ENCODE data around the gene AHRR. TPM values are rescaled to one million over a fixed set of nuclear protein-coding genes. Genes with fewer than 3 reads are reported as not detected.

The AHRR gene
- total RNA-seq, 4 donors from 2014 or later = 1.3 to 8.8 (median 1.5) TPM

DNA sequence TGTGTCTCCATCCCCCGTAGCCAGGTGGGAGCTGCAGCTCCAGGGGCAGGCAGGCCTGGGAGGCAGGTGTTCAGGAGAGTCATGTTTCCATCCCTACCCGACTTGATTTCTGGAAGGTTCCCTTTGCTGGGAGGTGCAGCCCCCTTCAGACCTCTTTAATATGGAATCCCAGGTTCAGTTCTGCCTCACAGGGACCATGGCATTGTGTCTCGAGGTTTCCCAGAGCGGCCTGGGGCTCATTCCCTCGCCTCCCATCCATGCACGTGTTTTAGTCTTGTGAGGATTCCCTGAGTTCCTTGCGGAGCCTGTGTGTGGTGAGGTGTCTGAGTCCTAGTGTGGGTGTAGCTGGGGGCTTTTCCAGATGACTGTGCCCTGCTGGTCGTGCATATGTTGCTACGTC lies 16.5 kb upstream of the AHRR start:
- Histone ChIP-seq H3K4me1 (peaks cover 0 to 14% (median 7%) of the 10 kb centered on the region in 4 donors), H3K27me3 (no peaks in the 10 kb centered on the region), H3K36me3 (peaks cover 0 to 5% (median 0%) of the 10 kb centered on the region in 4 donors), H3K9me3 (no peaks in the 10 kb centered on the region), H3K4me3 (no peak overlapping the region), H3K27ac (no peak overlapping the region)
- intact Hi-C loops (cut with DNase I; ENCODE audit: low total_unique reads) = no loop called here
- in situ Hi-C loops (cut with MboI; ENCODE audit: low pct_ligation_motif_present in 1 of 4, low pct_unique_long_range_greater_than_20kb in 1 of 4, low sequenced_read_pairs in 3 of 4) = no loop called here
- 93% methylated on average over 9 of the region's 9 CpGs; no CpG with 5 or more reads in 1 of the 2 donors for WGBS, 2 donors (ENCODE audit: low coverage in 1 of 2)
- TF ChIP-seq POLR2A (IDR thresholded peaks at IDR 0.05) (no peak), POLR2AphosphoS5 (IDR thresholded peaks at IDR 0.05) (no peak), EP300 (IDR thresholded peaks at IDR 0.05; ENCODE audit: low read depth) (no peak)
- TF ChIP-seq, protein P1, sequence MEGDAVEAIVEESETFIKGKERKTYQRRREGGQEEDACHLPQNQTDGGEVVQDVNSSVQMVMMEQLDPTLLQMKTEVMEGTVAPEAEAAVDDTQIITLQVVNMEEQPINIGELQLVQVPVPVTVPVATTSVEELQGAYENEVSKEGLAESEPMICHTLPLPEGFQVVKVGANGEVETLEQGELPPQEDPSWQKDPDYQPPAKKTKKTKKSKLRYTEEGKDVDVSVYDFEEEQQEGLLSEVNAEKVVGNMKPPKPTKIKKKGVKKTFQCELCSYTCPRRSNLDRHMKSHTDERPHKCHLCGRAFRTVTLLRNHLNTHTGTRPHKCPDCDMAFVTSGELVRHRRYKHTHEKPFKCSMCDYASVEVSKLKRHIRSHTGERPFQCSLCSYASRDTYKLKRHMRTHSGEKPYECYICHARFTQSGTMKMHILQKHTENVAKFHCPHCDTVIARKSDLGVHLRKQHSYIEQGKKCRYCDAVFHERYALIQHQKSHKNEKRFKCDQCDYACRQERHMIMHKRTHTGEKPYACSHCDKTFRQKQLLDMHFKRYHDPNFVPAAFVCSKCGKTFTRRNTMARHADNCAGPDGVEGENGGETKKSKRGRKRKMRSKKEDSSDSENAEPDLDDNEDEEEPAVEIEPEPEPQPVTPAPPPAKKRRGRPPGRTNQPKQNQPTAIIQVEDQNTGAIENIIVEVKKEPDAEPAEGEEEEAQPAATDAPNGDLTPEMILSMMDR (IDR thresholded peaks at IDR 0.05) = no peak
- DNase-seq = no peak

DNA sequence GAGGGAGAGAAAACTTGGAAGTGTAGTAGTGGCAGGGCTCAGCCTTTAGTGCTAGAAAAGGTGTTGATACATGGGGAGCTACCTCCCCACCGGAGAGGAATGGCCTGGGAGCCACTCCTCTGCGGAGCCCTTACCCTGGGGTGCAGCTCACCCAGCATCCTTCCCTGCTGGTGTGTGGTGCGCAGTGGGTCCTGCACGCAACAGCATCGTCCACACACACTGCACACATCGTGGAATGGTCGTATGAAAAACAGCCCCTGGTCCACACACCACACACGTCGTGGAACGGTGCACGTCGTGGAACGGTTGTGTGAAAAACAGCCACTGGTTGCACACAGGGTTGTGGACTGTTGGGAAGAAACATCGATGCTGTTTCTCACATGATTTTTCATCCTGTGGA lies 16.1 kb upstream of the AHRR start:
- TF ChIP-seq POLR2AphosphoS5 (IDR thresholded peaks at IDR 0.05) = no peak
- TF ChIP-seq POLR2A (IDR thresholded peaks at IDR 0.05) = no peak
- no peak for TF ChIP-seq EP300 (IDR thresholded peaks at IDR 0.05; ENCODE audit: low read depth)
- TF ChIP-seq, protein P1 (IDR thresholded peaks at IDR 0.05) = no peak
- DNase-seq = no peak
- no peak overlapping the region for H3K4me3 ChIP-seq
- no peak overlapping the region for H3K27ac ChIP-seq
- intact Hi-C loops (cut with DNase I; ENCODE audit: low total_unique reads) (no loop called here), in situ Hi-C loops (cut with MboI; ENCODE audit: low pct_ligation_motif_present in 1 of 4, low pct_unique_long_range_greater_than_20kb in 1 of 4, low sequenced_read_pairs in 3 of 4) (no loop called here)
- WGBS, 2 donors (ENCODE audit: low coverage in 1 of 2) = 91 to 96% methylated on average over 7 to 14 of the region's 14 CpGs
- H3K36me3 ChIP-seq = peaks cover 0 to 5% (median 0%) of the 10 kb centered on the region in 4 donors
- peaks cover 0 to 14% (median 7%) of the 10 kb centered on the region in 4 donors for H3K4me1 ChIP-seq
- H3K9me3 ChIP-seq = no peaks in the 10 kb centered on the region
- H3K27me3 ChIP-seq = no peaks in the 10 kb centered on the region

DNA sequence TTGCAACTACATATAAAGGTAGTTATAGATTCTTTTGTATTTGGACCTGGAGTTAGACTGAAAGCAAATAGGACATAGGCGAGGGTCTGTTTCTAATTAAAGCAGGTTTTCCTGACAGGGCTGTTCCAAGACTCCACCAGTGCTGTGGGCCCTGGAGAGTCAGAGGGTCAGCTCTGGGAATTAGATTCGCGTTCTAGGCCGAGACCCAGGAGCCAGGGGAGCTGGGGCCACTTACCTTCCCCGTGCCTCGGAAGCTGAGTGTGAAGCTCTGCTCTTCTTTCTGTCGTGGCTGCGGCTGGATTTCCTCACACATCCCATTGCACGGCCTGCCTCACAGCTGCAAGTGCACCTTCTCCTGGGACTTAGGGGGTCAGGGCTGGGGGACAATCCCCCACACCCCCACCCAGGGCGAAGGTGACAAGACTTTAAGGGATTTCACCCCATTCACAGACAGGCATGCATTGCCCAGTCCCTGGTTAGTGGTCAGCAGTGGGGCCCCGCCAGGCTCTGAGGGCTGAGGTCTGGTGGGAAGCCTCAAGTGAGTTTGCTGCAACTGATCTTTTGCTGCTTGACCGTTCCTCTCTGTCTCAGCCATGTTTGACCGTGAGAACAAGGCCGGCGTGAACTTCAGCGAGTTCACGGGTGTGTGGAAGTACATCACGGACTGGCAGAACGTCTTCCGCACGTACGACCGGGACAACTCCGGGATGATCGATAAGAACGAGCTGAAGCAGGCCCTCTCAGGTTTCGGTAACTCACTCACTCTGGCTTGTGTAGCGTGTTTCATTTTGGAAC lies 15.3 kb upstream of the AHRR start:
- intact Hi-C loops (cut with DNase I; ENCODE audit: low total_unique reads) (no loop called here), in situ Hi-C loops (cut with MboI; ENCODE audit: low pct_ligation_motif_present in 1 of 4, low pct_unique_long_range_greater_than_20kb in 1 of 4, low sequenced_read_pairs in 3 of 4) (no loop called here)
- peaks cover 0 to 5% (median 0%) of the 10 kb centered on the region in 4 donors for H3K36me3 ChIP-seq
- TF ChIP-seq, protein P1 (IDR thresholded peaks at IDR 0.05) = no peak
- TF ChIP-seq POLR2AphosphoS5 (IDR thresholded peaks at IDR 0.05) = no peak
- no peak for TF ChIP-seq EP300 (IDR thresholded peaks at IDR 0.05; ENCODE audit: low read depth)
- TF ChIP-seq POLR2A (IDR thresholded peaks at IDR 0.05) = no peak
- no peak overlapping the region for H3K4me3 ChIP-seq
- H3K27ac ChIP-seq = no peak overlapping the region
- H3K27me3 ChIP-seq = no peaks in the 10 kb centered on the region
- 94 to 97% methylated on average over 18 to 28 of the region's 28 CpGs for WGBS, 2 donors (ENCODE audit: low coverage in 1 of 2)
- no peak for DNase-seq
- H3K9me3 ChIP-seq = no peaks in the 10 kb centered on the region
- peaks cover 0 to 14% (median 7%) of the 10 kb centered on the region in 4 donors for H3K4me1 ChIP-seq

DNA sequence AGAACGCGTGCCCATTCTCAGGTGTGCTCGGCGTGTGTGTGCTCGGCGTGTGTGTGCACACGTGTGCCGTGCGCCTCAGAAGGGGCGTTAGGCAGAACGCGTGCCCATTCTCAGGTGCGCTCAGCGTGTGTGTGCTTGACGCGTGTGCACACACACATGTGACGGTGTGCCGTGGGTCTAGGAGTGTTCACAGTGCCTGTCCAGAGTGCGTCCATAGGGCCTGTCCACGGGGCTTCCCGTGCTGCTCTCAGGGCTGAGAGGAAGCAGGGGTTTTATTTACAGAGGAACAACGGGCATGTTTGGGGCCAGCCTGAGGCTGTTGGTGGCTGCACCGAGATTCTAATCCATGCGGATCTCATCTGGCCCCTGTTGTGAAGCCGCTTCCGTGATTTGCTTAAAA lies 14.2 kb upstream of the AHRR start:
- intact Hi-C loops (cut with DNase I; ENCODE audit: low total_unique reads) = no loop called here
- TF ChIP-seq EP300 (IDR thresholded peaks at IDR 0.05; ENCODE audit: low read depth) = no peak
- TF ChIP-seq POLR2AphosphoS5 (IDR thresholded peaks at IDR 0.05) = no peak
- TF ChIP-seq POLR2A (IDR thresholded peaks at IDR 0.05) = no peak
- TF ChIP-seq, protein P1 (IDR thresholded peaks at IDR 0.05) = no peak
- in situ Hi-C loops (cut with MboI; ENCODE audit: low pct_ligation_motif_present in 1 of 4, low pct_unique_long_range_greater_than_20kb in 1 of 4, low sequenced_read_pairs in 3 of 4) = no loop called here
- Histone ChIP-seq H3K4me1 (peaks cover 0 to 8% (median 3%) of the 10 kb centered on the region in 4 donors), H3K27ac (no peak overlapping the region), H3K27me3 (no peaks in the 10 kb centered on the region), H3K36me3 (peaks cover 0 to 5% (median 0%) of the 10 kb centered on the region in 4 donors), H3K9me3 (no peaks in the 10 kb centered on the region), H3K4me3 (no peak overlapping the region)
- 92 to 96% methylated on average over 2 to 18 of the region's 26 CpGs for WGBS, 2 donors (ENCODE audit: low coverage in 1 of 2)
- no peak for DNase-seq

All from transverse colon (tissue), 4 donors.